Mammary epithelial cell (primary cell): ENCODE measurements around the gene RNF175.

Experiments
- CTCF ChIP-seq, 2 donors: IDR thresholded peaks in 1 of 2; conservative IDR thresholded peaks in 1 of 2; 2 replicates each; pipeline ENCODE4 v1.5.1; 2011 to 2012; ENCODE audit warnings: inconsistent platforms in 2 of 2, low read length in 2 of 2, mild to moderate bottlenecking in 2 of 2, control low read depth in 1 of 2, low read depth in 1 of 2; ENCODE audit not compliant: insufficient read depth in 1 of 2; ENCODE audit errors: extremely low read depth in 1 of 2
- EZH2 ChIP-seq: IDR thresholded peaks from 2 replicates; pipeline ENCODE4 v1.6.1; 2012; ENCODE audit warnings: low read length, inconsistent platforms, borderline replicate concordance

- TF ChIP-seq CTCF (conservative IDR thresholded peaks at IDR 0.05 in 1 of 2, IDR thresholded peaks at IDR 0.05 in 1 of 2; ENCODE audit: extremely low read depth in 1 of 2, insufficient read depth in 1 of 2, low read depth in 1 of 2, low read length in 2 of 2): no peak
- no peak for TF ChIP-seq EZH2
These were observed 18.6 kb upstream of the RNF175 start for GRCh38 chr4:153778383-153778782.
